ENCODE measurements around the gene AGMAT.
A peak's percentile ranks its signal among the peaks of the same experiment; 100 is the strongest.
"Not testable (repeated sequence)": the region's sequence is repeated elsewhere in the genome, so short reads cannot be mapped to it uniquely, and the experiment has no call there.

The AGMAT gene

DNA sequence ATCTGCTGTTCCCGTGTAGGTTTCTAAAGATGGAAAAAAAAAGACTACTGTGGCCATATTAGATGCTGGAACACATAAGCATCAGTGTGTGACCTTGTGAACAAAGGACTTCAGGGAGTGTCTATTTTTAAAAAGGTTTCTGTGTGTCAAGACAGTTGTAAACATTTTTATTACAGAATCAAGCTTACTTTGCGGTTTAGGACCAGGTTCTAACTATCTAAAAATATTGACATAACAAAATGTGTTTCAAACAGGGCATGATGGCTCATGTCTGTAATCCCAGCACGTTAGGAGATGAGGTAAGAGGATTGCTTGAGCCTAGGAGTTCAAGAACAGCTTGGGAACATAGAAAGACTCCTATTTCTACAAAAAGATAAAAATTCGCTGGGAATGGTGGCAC lies 25.3 kb upstream of the AGMAT start:
- no peak for DNase-seq (ENCODE audit: low spot score)

DNA sequence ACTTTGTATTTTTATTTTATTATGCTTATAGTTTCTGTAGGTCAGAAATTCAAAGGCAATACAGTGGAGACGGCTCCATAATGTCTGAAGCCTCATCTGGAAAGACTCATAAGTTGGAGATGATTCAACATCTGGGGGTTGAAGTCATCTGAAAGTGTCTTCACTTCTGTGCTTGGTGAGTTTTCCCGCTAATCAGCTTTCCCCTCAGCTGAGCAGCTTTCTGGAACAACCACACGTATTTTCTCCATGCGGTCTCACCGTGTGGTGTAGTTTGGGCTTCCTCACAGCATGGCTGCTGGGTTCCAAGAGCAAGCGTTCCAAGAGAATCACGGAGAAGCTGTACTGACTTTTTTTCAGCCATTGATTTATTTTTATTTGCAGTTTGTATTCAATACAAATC lies 24.8 kb upstream of the AGMAT start:
- no peak for DNase-seq (ENCODE audit: low spot score)

DNA sequence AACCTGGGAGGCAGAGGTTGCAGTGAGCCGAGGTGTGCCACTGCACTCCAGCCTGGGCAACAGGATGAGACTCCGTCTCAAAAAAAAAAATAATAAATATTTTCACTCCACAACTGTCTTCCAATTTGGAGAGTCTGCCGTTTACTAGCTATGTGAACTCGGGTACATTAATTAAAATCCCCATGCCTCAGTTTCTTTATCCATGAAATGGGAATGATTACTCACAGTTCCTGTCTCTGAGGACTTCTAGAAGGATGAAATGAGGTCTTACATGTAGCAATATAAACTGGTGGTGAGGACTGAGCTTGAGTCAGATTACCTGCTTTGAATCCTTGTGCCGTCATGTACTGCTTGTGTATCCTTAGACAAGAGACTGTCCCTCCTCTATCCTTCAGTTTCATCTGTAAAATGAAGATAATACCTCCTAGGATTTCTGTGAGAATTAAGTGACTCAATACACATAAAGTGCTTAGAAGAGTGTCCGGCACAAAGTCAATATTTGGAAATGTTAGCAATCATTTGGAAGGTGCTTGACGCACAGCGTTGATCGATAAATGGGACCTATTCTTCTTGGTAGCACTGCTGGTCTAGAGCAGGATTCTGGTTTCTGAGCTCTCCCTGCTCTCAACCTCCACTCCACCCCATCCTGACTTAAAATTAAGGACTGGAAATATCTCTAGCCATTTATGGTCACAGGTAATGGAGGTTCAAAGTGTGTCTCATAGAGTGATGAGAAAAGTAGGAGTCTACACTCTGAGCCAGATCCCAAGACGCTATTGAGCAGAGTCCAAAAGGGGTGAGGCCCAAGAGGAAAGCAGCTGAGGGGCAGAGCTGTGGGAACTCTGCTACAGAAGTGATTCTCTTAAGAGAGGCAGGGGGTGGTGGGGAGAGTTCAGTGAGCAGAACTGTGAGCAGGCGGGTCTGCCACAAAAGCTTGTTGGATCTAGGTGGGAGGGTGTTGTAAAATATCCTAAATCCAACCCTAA lies 20.8 kb upstream of the AGMAT start:
- no peak for DNase-seq (ENCODE audit: low spot score)

GRCh38 chr1:15604400-15604799 lies 19.5 kb upstream of the AGMAT start:
- not testable (repeated sequence) for DNase-seq (ENCODE audit: low spot score)

- not testable (repeated sequence) for DNase-seq (ENCODE audit: low spot score)
Observed at GRCh38 chr1:15603966-15604282, 19.1 kb upstream of the AGMAT start.

- DNase-seq (ENCODE audit: low spot score), result peak; percentile 49
Observed at GRCh38 chr1:15603050-15603965, 18.5 kb upstream of the AGMAT start.

- no peak for DNase-seq (ENCODE audit: low spot score)
Observed at GRCh38 chr1:15598436-15598835, 13.6 kb upstream of the AGMAT start.

DNA sequence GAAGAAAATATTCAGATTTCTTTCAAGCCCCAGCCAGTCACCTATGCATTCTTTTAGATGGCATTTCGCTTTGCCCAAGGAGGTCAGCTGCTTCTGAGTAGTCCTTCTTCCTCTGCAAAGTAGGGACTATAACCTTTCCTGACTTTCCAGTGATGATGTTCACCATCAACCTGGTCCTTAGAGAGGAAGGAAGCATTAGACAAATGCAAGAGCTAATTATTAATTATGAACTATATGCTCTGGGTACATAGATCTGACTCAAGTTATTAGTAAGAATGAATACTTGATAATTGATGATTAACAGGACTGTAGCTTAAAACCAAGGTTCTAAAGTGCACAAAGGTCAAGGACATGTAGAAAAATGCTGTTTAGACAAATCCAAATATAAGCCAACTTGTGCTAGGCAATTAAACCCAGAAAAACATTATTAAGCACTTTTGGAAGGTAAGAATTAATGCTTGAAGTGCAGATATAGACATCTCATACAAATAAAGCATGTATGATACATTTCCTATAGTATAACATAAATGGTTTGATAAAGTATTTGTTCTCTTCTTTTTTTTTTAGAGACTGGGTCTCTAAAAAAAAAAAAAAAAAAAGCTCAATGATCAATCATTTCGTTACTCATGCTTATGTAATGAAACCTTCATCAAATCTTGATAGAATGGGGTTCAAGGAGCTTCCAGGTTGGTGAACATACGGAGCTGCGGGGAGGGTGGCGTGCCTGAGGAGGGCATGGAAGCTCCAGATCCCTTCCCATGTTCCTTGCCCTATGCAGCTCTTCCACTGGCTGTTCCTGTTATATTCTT lies 11.2 kb upstream of the AGMAT start:
- DNase-seq (ENCODE audit: low spot score), result no peak

DNA sequence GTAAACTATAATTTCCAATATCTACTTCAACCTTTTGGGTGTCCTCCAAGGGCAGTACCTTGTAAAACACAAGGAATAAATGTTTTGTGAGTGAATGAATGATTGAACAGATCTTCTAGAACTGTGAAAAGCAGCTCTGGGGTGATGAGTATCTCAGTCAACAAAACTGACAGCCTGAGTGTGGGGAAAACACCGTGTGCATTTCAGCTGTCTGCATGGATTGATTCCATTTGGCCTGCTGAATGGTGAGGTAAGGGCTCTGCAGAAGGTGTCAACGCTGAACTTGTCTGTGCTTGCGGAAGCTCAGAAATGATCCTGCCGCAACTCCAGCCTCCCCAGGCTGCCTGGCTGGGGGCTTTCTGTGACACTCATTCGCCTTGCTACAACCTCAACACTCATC lies 7.4 kb upstream of the AGMAT start:
- DNase-seq (ENCODE audit: low spot score), result no peak

GRCh38 chr1:15583016-15583706 lies 1.7 kb downstream of the AGMAT start:
- no peak for DNase-seq (ENCODE audit: low spot score)

GRCh38 chr1:15579683-15580047 lies 5.2 kb downstream of the AGMAT start:
- DNase-seq (ENCODE audit: low spot score), result no peak

DNA sequence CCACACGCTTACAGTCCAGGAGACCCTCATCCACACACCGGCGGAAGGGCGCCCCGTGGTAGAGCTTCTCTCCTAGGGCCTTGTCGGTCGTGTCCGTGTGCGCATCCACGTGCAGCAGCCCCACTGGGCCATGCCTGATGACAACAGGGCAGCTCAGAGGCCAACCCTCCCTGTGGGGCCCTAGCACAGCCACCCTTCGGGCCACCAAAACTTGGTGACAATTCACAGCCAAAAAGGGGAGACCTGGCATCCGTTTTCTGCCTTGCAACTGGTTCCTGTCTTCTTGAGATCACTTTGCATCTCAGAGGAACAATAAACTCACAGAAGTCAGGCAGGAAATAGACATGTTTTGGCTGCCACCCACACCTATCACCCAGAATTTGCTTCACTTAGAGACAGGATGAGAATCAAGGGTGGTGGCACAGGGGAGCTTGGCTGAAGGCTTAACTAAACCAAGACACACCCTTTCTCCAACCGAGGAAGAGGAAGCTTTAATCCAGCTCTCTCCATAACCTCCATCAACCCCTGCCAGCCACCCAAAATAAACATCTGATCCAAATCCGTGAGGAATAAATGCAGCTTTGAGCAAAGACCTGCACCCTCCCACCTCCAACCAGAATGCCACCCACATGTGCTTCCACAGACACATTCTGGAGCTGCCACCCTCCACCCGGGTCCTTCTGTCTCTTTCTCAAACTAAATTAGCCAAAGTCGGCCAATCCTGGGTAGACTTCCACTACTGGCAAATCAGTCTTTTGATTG lies 5.7 kb downstream of the AGMAT start:
- no peak for DNase-seq (ENCODE audit: low spot score)

GRCh38 chr1:15577691-15578090 lies 7.2 kb downstream of the AGMAT start:
- DNase-seq (ENCODE audit: low spot score), result no peak

GRCh38 chr1:15575549-15576150 lies 9.2 kb downstream of the AGMAT start:
- no peak for DNase-seq (ENCODE audit: low spot score)

DNA sequence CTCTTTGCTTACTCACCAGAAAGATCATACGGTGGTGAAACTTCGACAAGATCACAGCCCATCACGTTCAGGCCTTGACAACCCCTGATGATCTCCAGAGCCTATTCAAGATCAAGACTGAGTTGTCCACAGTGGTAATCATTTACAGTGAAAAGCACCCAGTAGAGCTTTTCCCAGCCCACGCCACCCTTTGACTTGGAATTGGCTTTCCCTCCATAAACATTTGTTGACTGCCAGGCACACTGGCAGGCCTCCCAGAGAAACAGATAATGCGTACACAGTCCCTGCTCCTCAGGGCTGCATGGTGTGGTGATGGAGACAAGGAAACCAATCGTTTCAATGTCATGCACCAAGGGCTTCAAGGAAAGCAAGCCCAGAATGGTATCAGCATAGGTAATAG lies 10.1 kb downstream of the AGMAT start:
- DNase-seq (ENCODE audit: low spot score), result no peak

DNA sequence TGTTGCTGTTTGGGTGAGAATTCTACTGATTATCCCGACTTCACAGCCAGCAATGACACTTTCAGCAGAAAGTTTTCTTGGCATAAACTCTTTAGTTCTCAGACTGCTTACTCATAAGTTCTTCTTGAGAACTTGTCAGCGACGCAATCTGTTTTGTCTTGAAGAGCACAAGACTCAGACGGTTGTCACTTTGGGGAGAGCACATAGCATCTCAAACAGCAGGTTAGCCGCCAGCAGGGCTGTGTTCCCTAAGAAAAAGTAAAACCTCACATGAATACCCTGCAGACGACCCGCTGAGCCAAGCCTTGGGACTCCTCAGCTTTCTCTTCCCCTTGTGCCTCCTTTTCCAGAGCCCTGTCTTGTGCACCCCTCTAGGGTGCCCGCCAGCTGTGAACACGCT lies 11.4 kb downstream of the AGMAT start:
- DNase-seq (ENCODE audit: low spot score), result no peak

DNA sequence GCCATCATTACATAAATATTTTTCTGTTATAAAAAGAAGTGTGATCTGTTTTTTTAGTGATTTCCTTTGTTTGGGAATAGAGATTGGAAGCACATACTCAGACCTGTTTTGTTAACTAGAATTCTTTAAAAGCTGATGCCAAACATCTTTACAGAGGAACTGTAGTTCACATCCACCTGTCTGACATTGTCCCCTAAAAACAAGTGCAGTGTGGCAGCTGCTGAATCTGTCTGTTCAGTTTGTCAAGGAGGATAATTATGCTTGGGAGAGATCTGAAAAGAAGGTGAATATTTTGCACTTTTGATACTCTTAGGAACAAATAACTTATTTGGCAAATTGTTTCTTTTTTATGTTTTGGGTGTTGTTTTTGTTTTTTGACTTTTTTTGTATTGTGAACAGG lies 13.6 kb downstream of the AGMAT start:
- no peak for DNase-seq (ENCODE audit: low spot score)

GRCh38 chr1:15570861-15571260 lies 14.0 kb downstream of the AGMAT start:
- no peak for DNase-seq (ENCODE audit: low spot score)

DNA sequence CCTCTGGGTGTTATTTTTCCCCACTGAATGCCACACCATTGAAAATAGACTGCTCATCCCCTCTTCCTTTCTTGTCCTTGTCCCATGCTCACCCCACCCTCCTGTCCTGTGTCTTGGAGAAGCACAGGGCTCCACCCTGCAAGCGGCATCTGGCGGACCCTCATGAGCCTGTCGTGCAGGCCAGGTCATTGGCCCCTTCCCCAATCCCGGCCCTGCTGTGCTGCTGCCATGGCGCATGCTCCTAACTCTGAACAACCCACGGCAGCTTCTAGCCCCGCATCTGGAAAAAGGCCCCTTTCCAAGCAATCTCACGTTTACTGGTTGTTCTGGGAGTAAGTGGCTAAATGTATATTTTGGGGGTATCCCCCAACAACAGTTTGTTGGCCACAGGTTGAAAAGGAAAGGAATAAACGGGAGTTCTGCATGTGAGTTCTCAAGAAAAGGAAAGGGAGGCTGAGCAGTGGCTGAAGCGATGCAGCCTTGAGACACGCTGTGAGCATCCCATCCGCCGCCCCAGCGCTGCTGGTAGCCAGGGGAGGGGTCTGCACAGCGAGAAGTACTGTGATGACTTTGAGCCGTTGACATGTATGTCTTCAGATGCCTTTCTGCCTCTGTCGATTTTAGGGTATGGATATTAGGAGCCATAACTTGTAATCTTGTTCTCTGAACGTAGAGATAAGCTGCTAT lies 16.3 kb downstream of the AGMAT start:
- no peak for DNase-seq (ENCODE audit: low spot score)
